ENCODE results near the gene FAM53B. TPM values are rescaled to one million over a fixed set of nuclear protein-coding genes. Genes with fewer than 3 reads are reported as not detected.

The FAM53B gene
- total and polyA plus RNA-seq, 2 experiments from 2014 or later = 2.1 to 10.1 TPM

GRCh38 chr10:124681626-124682552 lies 62.3 kb downstream of the FAM53B start:
- Histone ChIP-seq H4K20me1 (ENCODE audit: insufficient read depth) (no peaks in the 10 kb centered on the region), H3K36me3 (ENCODE audit: low read depth) (no peaks in the 10 kb centered on the region), H3K27me3 (replicated peaks; ENCODE audit: insufficient read depth) (no peaks in the 10 kb centered on the region), H3K79me2 (ENCODE audit: insufficient read depth) (no peaks in the 10 kb centered on the region), H3K27ac (no peak overlapping the region), H3K4me3 (no peak overlapping the region), H2AFZ (no peak overlapping the region), H3K4me2 (ENCODE audit: unreplicated experiment) (no peak overlapping the region), H3K9me2 (ENCODE audit: insufficient read depth) (no peaks in the 10 kb centered on the region), H3K4me1 (ENCODE audit: insufficient read depth) (0 out of 2 replicates have a peak, but pooled peaks cover 7% of the 10 kb centered on the region), H3F3A (ENCODE audit: insufficient read depth) (no peaks in the 10 kb centered on the region), H3K9ac (no peak overlapping the region), H3K9me3 (ENCODE audit: low read depth) (no peaks in the 10 kb centered on the region)
- DNase-seq = no peak
- WGBS, 2 experiments (ENCODE audit: low coverage in 1 of 2, low lambda C conversion rate in 2 of 2, missing lambda C conversion rate in 2 of 2) = 95 to 97% methylated on average over 36 of the region's 36 CpGs
- TF ChIP-seq EZH2phosphoT487 (IDR thresholded peaks at IDR 0.05; ENCODE audit: insufficient read depth, low read depth) (no peak), EZH2 (IDR thresholded peaks at IDR 0.05; ENCODE audit: insufficient read depth, poor library complexity, severe bottlenecking) (no peak)
- in situ Hi-C loops (cut with MboI) = no loop called here

DNA sequence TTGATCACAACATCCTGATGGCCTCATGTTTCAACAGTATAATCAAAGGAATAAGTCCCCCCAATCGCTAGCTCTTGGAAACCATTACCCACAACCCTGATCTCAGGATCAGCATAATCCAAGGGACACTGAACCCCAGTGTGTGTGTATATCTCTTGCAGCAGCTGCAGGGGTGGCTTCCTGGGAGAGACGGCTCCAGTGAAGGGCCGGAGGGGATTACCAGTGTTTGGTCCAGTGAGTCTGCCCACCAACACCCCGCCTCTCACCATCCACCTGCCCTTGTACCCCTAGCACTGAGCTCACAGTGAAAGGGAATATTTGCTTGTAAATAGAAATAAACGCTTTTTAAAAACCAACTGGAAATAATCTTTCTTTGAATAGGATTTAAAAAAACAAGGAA lies 63.1 kb downstream of the FAM53B start:
- no peak for DNase-seq
- Histone ChIP-seq H3K36me3 (ENCODE audit: low read depth) (no peaks in the 10 kb centered on the region), H3K4me2 (ENCODE audit: unreplicated experiment) (no peak overlapping the region), H4K20me1 (ENCODE audit: insufficient read depth) (no peaks in the 10 kb centered on the region), H3F3A (ENCODE audit: insufficient read depth) (no peaks in the 10 kb centered on the region), H3K79me2 (ENCODE audit: insufficient read depth) (0 out of 2 replicates have a peak, but pooled peaks cover 1% of the 10 kb centered on the region), H3K4me3 (no peak overlapping the region), H3K27ac (no peak overlapping the region), H2AFZ (no peak overlapping the region), H3K9me2 (ENCODE audit: insufficient read depth) (no peaks in the 10 kb centered on the region), H3K4me1 (ENCODE audit: insufficient read depth) (0 out of 2 replicates have a peak, but pooled peaks cover 7% of the 10 kb centered on the region), H3K9ac (no peak overlapping the region), H3K9me3 (ENCODE audit: low read depth) (no peaks in the 10 kb centered on the region), H3K27me3 (replicated peaks; ENCODE audit: insufficient read depth) (no peaks in the 10 kb centered on the region)
- 85 to 89% methylated on average over 5 of the region's 5 CpGs for WGBS, 2 experiments (ENCODE audit: low coverage in 1 of 2, low lambda C conversion rate in 2 of 2, missing lambda C conversion rate in 2 of 2)
- TF ChIP-seq EZH2phosphoT487 (IDR thresholded peaks at IDR 0.05; ENCODE audit: insufficient read depth, low read depth) (no peak), EZH2 (IDR thresholded peaks at IDR 0.05; ENCODE audit: insufficient read depth, poor library complexity, severe bottlenecking) (no peak)
- in situ Hi-C loops (cut with MboI) = no loop called here

DNA sequence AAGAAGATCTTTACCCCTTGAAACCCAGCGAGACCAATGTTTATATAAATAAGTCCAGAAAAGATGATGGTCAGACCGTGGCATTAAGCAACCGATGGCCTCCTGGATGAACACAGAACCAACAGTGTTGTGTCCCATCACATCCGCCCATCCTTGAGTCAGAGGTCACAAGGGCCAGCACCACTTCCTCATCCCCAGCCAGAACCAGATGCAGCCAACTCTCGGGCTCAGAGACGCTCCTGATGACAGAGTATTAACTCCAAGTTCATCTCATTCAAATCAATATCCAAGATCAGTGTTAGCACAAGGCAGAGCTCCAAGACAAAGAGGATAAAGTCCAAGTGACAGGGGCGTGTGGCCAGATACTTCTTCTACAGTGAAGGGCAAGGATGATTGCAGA lies 63.5 kb downstream of the FAM53B start:
- Histone ChIP-seq H3K9me3 (ENCODE audit: low read depth) (no peaks in the 10 kb centered on the region), H3K36me3 (ENCODE audit: low read depth) (no peaks in the 10 kb centered on the region), H3K4me3 (no peak overlapping the region), H3K9me2 (ENCODE audit: insufficient read depth) (no peaks in the 10 kb centered on the region), H3K27me3 (replicated peaks; ENCODE audit: insufficient read depth) (no peaks in the 10 kb centered on the region), H2AFZ (no peak overlapping the region), H3K4me1 (ENCODE audit: insufficient read depth) (0 out of 2 replicates have a peak, but pooled peaks cover 7% of the 10 kb centered on the region), H3K79me2 (ENCODE audit: insufficient read depth) (0 out of 2 replicates have a peak, but pooled peaks cover 5% of the 10 kb centered on the region), H3F3A (ENCODE audit: insufficient read depth) (no peaks in the 10 kb centered on the region), H3K27ac (no peak overlapping the region), H3K4me2 (ENCODE audit: unreplicated experiment) (no peak overlapping the region), H4K20me1 (ENCODE audit: insufficient read depth) (no peaks in the 10 kb centered on the region), H3K9ac (no peak overlapping the region)
- TF ChIP-seq EZH2phosphoT487 (IDR thresholded peaks at IDR 0.05; ENCODE audit: insufficient read depth, low read depth) = no peak
- no peak for TF ChIP-seq EZH2 (IDR thresholded peaks at IDR 0.05; ENCODE audit: insufficient read depth, poor library complexity, severe bottlenecking)
- in situ Hi-C loops (cut with MboI) = no loop called here
- peak; percentile 58 for DNase-seq
- WGBS, 2 experiments (ENCODE audit: low coverage in 1 of 2, low lambda C conversion rate in 2 of 2, missing lambda C conversion rate in 2 of 2) = 38 to 39% methylated on average over 7 of the region's 7 CpGs

- Histone ChIP-seq H3K4me1 (ENCODE audit: insufficient read depth) (0 out of 2 replicates have a peak, but pooled peaks cover 7% of the 10 kb centered on the region), H3K27ac (no peak overlapping the region), H3K4me2 (ENCODE audit: unreplicated experiment) (no peak overlapping the region), H3K9ac (no peak overlapping the region), H4K20me1 (ENCODE audit: insufficient read depth) (no peaks in the 10 kb centered on the region), H3K79me2 (ENCODE audit: insufficient read depth) (peaks cover 17% of the 10 kb centered on the region; the same call in 1 of the 2 replicates), H3K9me3 (ENCODE audit: low read depth) (no peaks in the 10 kb centered on the region), H3K36me3 (ENCODE audit: low read depth) (no peaks in the 10 kb centered on the region), H3F3A (ENCODE audit: insufficient read depth) (no peaks in the 10 kb centered on the region), H3K9me2 (ENCODE audit: insufficient read depth) (no peaks in the 10 kb centered on the region), H3K27me3 (replicated peaks; ENCODE audit: insufficient read depth) (no peaks in the 10 kb centered on the region), H3K4me3 (no peak overlapping the region), H2AFZ (no peak overlapping the region)
- in situ Hi-C loops (cut with MboI) = no loop called here
- DNase-seq = no peak
- WGBS, 2 experiments (ENCODE audit: low coverage in 1 of 2, low lambda C conversion rate in 2 of 2, missing lambda C conversion rate in 2 of 2) = 78 to 80% methylated on average over 8 of the region's 8 CpGs
- TF ChIP-seq EZH2 (IDR thresholded peaks at IDR 0.05; ENCODE audit: insufficient read depth, poor library complexity, severe bottlenecking) (no peak), EZH2phosphoT487 (IDR thresholded peaks at IDR 0.05; ENCODE audit: insufficient read depth, low read depth) (no peak)
These were observed 64.8 kb downstream of the FAM53B start for GRCh38 chr10:124679401-124679800.
